CD4-positive, alpha-beta T cell treated with Interleukin-15 for 4 hours (primary cell): ENCODE results near the gene TMA16.
A peak's percentile ranks its signal among the peaks of the same experiment; 100 is the strongest.
"Not testable (repeated sequence)": the region's sequence is repeated elsewhere in the genome, so short reads cannot be mapped to it uniquely, and the experiment has no call there.

Source experiments
- DNase-seq: peaks from one replicate; pipeline ENCODE4 v3.0.0-alpha.2; 2020; ENCODE audit warnings: low spot score

Gene TMA16

DNA sequence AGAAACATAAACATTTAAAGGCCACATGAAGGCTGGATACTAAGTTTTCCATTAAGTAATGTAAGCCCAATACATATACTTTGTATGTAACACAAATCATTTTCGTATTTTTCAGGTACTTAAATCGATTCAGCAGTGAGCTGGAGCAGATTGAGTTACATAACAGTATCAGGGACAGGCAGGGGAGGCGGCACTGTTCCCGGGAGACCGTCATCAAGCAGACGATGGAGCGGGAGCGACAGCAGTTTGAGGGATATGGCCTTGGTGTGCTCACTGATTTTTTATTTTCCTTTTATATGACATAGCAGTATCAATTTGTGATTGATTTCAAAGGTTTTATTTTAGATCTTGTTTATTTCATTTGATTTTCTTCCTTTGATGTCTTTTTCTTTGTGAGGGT, 20.7 kb downstream of the TMA16 start:
- no peak for DNase-seq

DNA sequence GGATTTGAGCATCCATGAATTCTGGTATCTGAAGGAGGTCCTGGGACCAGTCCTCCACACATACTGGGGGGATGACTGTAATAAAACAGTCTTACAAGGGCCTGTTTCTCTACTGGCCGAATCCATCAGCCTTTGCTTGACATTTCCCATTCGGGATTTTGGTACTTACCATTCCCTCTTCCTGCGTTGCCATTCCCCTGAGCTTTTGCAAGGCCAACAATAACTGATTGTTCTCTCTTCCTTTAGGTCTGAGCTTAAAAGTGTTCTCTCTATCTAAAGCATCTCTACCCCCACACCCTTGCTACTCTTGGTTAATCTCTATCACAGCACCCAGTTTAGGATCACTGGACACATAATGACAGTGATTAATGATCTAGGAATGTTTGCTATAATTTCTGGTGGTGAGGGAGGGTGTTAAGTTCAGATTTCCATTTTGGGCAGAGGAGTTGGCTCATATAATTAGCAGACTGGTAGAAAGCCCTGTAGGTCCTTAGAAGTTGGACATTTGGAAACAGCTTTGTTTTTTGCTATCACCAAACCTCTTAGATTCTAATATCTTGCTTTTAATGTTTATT, 29.4 kb downstream of the TMA16 start:
- DNase-seq = no peak

DNA sequence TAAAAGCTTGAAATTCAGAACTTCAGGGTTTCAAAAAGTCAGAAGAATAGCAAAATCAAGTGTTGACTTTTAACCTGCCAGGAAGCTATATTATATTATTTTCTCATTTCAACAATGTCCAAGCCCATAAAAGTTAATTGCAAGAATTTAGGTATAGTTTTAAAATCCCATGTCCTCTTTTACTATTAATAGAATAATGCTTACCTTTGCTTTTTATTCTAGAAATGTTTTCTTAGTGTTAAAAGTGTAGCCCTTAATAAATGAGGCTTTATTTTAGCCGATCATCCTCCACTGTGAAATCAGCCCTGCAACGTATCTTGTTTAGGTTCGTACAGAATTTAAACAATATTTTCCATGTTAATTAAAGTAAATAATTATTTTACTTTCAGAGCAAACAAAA, 31.5 kb downstream of the TMA16 start:
- no peak for DNase-seq

DNA sequence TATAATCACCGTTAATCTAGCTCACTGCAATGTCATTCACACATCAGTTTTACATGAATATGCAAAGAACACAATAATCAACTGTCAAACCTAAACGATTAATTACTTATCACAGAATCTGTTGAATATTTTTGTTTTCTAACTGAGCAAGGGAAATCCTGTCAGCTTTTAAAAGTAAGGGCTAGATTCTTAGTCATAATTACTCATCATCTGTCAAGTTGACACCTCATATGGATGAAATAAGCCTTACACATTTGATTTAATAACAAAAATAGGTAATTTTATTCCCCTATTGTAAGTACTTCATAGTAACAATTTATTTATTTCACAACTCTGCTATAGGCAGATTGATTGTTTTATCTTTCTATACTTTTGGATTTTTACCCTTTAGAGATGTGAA, 32.7 kb downstream of the TMA16 start:
- no peak for DNase-seq

DNA sequence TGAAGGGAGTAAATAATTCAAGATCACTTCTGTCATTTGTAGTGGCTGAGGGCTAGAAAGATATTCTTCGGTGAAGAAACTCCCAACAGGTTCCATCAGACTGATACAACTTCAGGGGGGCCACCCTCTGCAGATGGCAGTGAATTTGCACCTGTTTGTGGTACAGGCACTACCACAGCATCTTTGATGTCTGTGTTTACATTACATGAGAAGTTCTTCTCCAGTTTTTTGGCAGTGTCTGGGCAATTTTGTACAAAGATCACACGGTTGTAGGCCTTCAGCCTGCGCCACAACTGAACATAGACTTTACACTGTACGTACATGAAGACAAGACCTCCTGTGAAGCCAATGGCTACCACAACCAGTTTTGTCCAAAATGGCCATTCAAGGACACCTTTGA, 34.2 kb downstream of the TMA16 start:
- no peak for DNase-seq

DNA sequence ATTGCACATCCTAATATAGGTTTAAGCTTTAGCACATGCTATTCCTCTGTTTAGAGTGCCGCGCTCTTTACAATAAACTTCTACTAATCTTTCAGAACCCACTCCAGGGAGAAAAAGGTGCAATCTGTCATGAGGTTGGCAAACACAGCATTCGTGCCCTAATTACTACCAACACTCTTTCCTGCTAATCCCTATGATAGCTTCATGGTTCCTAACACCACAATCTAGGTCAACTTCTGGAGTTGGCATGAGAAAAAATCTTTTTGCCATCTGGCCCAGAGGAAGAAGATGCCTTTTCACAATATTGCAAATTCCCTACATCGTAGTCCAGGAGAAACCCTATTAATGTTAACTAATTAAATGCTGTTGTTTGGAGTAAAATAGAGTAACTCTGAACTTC, 39.6 kb downstream of the TMA16 start:
- DNase-seq = no peak

DNA sequence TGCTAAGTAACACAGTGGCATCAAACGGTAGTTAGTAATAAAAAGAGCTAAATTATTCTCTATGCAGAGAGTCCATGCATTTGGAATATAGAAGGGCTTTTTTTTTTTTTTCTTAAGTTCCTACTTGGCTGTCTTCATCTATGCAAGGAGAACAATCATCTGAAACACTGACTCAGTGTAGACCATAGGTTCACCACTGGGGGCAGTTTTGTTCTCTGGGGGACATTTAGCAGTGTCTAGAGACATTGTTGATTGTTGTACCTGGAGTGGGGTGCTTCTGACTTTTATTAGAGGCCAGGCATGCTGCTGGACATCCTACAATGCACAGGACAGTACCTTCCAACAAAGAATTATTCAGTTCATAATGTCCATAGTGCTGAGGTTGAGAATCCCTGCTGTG, 41.2 kb downstream of the TMA16 start:
- DNase-seq = no peak

DNA sequence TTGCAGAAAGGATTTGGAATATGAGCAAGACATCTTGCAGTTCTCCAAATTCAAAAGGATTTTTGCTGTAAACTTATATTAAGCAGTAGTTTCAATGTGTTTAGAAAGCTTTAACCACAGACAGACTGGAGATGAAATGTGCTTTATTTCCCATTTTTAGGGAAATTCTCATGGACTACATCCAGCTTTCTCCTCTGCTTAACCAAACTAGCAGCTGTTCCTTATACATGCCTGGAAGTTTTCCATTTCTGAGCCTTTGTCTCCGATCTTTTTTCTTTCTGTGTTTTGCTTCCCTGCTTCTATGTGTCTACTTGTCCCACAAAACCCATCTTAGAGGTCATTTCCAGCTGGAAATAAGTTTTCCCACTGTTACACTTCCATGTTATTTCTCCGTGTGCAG, 41.6 kb downstream of the TMA16 start:
- DNase-seq = no peak

DNA sequence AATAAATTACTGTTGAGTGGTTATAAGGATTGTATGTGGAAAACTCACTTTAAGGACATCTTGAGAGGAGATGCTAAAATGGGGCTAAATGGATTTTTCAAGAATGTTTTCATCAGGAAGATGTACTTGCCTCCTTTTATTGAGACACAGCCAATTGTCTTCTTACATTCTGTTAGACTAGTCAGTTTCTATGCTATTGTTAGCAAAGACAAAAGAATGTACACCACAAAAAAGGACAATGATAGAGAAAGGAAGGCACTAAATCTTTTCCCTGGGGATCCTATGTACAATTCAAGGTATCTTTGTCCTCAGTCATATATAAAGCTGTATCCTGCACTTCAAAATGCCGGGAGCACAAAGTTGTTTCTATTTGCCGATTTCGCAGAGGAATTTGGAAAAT, 42.6 kb downstream of the TMA16 start:
- DNase-seq = no peak

DNA sequence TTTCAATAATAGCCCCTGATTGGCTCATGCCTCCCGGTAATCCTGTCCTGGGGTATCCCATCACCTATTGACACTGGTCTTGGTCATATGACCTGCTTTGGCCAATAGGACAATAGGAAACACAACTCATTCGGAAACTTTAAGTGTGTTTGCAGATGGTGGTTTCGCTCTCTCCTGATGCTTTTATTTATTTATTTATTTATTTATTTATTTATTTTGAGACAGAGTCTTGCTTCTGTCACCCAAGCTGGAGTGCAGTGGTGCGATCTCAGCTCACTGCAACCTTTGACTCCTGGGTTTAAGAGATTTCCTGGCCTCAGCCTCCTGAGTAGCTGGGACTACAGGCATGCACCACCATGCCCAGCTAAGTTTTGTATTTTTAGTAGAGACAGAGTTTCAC, 44.3 kb downstream of the TMA16 start:
- DNase-seq = not testable (repeated sequence)

DNA sequence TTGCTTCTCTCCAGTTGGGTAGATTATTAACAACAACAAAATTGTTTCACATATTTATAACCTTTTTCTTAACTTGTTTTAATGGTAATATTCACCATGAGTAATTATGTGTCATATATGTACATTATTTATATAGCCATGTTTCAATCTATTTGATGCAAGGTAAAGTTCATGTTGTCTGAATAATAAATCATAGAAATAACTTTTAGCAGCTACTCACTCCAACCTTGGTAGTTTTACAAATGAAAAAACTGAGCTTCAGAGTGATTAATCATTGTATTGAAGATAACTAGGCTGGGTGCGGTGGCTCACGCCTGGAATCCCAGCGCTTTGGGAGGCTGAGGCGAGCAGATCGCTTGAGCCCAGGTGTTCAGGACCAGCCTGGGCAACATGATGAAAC, 46.0 kb downstream of the TMA16 start:
- no peak for DNase-seq

DNA sequence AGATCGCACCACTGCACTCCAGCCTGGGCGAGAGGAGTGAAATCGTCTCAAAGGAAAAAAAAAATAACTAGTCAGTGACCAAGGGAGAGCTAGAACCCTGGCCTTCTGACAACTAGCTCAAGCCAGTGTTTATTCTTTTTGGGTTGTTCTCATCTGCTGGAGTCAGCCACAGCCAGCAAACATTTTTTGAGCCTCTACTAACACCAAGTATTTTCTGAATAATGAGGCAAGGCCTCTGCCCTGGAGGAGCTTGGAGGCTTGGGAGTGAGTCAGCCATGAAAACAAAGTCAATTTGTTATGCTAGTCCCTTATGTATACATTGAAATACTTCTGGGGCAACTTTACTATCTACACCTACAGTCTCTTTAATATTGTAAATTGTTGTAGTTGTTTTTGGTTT, 46.5 kb downstream of the TMA16 start:
- DNase-seq = no peak

DNA sequence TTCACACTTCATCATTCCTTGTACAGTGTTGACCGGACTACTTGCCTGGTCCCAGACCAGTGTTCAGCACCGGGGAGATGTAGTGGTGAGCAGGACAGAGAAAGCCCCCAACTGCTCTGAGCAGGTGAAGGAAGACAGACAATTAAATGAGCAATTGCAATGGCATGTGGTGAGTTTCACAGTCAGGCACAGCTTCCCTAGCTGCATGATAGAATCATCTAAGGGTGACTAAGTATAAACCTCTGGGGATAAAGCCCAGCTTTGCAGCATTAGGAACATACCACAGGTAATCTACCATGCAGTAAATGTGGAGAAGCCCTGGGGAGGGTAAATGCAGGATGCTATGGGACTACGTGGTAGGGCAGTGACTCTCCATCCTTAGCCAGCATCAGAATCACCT, 47.8 kb downstream of the TMA16 start:
- DNase-seq = no peak

DNA sequence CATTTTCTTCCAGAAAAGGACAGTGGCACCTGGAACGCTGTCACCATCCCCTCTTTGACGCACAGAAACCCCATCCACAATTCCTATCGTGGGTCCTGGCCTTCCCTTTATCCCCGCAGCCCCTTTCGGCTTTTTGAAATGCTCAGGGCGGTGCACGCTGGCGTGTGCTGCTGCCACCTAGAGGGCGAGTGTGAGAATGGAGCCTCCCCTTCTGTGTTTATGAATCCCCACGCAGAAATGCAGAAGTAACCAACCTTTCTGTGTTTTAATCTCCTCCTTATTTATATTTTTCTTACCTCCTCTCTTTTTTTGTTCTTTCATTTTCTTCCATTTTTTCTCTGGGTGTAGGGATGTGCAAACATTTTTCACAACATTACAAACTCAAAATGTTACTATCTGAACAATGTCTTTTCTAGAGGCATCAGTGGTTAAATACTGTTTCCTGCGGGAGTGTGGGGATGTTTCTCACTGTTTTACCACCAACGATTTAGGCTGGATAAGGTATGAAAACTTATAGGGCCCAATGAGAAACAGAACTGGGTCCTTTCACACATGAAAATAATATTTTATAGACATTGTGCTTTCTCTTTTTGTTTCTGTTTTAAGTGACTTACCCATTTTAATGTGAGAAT, 50.0 kb downstream of the TMA16 start:
- peak; percentile 62 for DNase-seq

DNA sequence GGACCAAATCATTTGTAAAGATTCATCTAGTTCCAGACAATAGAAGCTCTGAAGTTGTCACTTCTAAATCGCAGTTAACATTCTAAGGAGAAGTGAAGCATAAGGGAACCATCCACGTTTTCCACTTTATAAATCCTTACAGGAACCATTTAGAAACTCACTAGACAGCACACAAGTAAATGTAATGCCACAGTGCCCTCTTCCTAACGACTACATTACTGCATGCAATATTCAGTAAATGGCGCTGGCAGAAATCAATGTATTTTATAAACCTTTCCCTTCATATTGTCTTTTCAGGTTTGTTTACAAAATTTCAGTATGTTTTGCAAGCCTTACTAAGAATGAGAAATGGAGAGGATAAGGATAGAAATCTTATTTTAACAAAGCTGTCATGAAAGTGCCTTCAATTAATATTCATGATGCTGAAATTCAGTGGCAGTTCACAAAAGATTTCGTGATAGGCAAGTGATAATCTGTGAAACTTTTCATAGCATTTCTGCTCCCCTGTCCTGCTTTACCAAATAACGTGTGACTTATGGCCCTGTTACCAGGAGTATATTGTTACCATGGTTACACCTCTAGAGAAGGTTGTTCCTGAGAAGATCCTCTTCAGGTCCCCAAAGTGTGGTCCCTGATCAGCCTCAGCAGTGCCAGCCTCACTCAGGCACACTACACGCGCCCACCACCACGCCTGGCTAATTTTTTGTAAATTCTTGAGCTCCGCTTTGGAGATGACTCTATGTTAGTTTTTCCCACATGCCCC, 54.2 kb downstream of the TMA16 start:
- peak; percentile 58 for DNase-seq

DNA sequence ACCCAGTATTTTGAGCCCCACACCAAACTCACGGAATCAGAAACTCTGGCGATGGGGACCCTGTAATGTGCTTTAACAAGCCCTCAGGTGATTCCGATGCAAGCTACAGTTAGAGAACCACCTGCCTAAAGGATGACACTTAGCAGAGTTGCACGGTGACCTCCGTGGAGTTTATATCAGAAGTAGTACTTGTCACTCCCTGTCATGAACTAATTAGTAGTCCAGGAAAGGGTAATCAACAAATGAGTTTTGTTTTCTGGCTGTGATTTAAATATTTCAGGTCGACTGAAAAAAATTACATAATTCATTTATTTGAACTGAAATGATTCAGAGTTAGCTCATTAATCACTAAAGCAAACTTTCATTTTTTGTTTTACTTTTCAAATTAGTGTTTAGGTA, 56.4 kb downstream of the TMA16 start:
- DNase-seq = no peak

DNA sequence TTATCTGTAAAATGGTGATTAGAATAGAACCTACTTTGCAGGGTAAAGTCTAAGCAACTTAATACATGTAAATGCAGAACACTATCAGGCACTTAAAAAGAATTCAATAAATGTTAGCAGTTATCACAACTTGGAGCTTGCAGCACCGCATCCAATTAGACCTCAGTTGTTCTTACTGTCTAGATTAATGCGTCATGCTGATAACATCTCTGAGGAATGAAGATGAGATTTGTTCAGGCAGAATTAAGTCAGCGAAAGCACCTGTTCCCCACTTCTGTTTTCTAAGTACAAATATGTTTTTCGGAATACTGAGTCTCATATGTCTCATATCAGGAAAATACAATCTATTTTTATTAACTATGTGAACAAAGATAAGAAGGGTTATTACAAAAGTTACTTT, 58.7 kb downstream of the TMA16 start:
- DNase-seq = no peak

DNA sequence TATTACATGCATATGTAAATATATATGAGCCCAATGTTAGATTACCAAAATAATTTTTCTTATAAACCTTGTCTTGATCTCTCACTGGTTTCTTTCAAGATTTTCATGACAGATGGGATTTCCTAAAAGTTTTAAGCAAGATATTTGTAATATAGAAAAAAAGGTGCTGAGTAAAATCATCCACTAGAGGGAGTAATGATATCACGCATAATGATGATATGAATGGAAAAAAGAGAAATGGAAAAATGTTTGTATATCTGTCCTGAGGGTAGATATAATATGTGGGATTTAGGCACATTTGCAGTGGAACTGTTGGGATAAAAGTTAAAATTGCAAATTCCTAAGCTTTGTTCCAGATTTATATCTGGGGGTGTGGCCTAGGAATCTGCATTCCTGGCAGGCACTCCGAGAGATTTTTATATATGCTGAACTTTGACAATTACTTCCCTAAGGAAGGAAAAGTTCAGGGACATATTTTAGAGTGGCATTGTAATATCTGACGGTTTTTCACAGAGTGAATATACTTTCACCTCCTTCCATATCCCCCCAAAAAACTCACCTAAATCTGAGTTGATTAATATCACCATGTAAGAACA, 60.5 kb downstream of the TMA16 start:
- peak; percentile 25 for DNase-seq

DNA sequence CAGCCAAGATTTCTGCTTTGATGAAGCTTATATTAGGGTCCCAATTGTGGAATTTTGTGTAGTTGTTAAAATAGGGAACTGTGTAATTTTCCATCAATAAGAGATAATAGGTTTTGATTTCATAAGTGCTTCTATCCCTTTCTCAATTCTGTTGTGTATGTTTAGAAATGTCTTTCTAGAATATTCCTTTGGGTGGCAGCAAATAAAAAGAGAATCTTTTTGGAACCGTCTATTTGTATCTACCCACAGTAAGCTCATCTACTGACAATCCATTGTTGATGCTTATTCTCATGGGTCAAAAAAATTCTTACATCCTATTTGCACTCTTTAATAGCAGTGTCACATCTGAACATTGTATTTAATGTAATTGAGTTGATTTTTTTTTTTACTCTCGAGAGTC, 61.7 kb downstream of the TMA16 start:
- peak; percentile 8 for DNase-seq

DNA sequence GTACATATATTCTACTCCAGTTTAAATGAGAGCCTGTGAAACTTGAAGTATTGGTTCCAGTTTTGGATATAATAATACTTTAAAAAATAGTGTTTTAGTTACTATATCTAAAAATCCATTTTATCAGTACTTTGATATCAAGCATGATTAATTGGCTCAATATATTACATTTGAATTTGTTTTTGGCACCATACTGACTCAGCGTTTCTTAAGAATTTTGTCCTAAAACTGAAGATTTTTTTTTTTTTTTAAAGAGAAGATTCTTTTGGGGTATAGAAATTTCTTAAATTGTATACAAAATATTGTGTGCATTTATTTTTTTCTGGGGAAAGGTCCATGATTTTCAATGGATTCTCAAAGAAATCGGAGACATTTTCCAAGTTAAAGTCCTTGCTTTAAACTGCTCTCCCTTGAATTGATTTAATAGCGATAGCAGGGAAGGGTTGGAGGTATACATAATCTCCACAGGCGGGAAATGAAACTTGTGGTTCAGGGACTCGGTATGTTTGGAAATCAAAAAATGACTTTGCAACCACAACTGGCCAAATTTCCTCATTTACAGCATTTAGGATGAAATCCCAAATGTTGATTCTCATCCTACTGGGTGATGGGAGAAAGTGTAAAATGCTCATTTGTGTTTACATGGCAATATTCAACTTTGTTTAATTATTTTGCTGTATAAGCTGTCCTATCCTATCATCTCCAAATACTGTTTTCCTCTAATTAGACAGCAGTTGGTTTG, 62.3 kb downstream of the TMA16 start:
- DNase-seq = no peak

DNA sequence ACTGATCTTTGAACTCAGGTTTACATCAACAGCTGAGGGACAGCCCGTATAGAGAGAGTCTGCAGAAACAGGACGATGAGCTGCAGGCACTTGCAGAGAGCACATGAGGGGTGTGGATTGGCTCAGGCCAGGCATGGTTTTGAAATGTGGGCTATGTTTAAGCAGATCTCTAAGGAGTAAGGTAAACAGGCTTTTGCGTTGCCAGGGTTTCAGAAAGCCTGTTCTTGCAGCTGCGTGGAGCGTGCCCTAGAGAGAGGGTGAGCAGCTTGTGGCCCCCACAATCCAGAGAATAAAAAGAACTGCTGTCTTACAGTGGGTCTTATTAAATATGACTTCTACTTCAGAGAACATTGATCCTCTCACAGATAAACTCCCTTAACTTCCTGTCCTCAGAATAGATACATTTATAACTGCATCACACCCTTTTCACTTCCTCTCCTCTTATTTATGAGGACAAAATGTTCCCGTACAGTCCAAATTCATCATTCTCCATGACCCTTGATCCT, 64.1 kb downstream of the TMA16 start:
- DNase-seq = peak; percentile 24

DNA sequence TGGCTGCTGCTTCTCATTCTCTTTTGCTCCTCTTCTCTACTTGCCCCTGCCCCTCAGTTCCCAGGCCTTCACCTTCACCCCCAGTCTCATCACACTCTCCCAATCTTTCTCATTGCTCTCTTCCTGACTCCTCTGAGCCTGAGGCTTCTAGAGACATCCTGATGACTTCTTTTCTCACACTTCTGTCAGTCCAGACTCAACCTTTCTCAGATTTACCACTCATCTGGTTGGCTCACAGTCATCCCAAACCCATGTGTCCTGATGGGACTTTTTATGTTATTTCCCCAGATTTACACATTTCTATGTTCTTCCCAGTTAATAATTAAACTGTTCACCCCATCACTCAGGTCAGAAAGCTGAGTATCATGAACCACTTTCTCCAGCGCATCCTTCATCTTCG, 68.0 kb downstream of the TMA16 start:
- no peak for DNase-seq
